ENCODE measurements around the gene DERL3. TPM values are rescaled to one million over a fixed set of nuclear protein-coding genes. Genes with fewer than 3 reads are reported as not detected.

The DERL3 gene
- total RNA-seq, 1 donor from 2014 or later: 9.0 TPM

- intact Hi-C loops (cut with micrococcal nuclease): no loop called here
These were observed 26.4 kb downstream of the DERL3 start for GRCh38 chr22:23812378-23812777.

GRCh38 chr22:23806837-23807236 is 32.0 kb downstream of the DERL3 start:
- intact Hi-C loops (cut with micrococcal nuclease): no loop called here

GRCh38 chr22:23804781-23805291 is 34.0 kb downstream of the DERL3 start:
- intact Hi-C loops (cut with micrococcal nuclease): no loop called here

- intact Hi-C loops (cut with micrococcal nuclease): no loop called here
These were observed 35.6 kb downstream of the DERL3 start for GRCh38 chr22:23803001-23803819.

- intact Hi-C loops (cut with micrococcal nuclease): no loop called here
These were observed 36.9 kb downstream of the DERL3 start for GRCh38 chr22:23801886-23802377.

GRCh38 chr22:23801238-23801821 is 37.5 kb downstream of the DERL3 start:
- intact Hi-C loops (cut with micrococcal nuclease): no loop called here

- intact Hi-C loops (cut with micrococcal nuclease): no loop called here
These were observed 38.2 kb downstream of the DERL3 start for GRCh38 chr22:23800297-23801237.

GRCh38 chr22:23796461-23796860 is 42.3 kb downstream of the DERL3 start:
- intact Hi-C loops (cut with micrococcal nuclease): no loop called here

GRCh38 chr22:23793326-23793725 is 45.5 kb downstream of the DERL3 start:
- intact Hi-C loops (cut with micrococcal nuclease): no loop called here

- intact Hi-C loops (cut with micrococcal nuclease): no loop called here
These were observed 46.8 kb downstream of the DERL3 start for GRCh38 chr22:23791738-23792645.

GRCh38 chr22:23790819-23791737 is 47.7 kb downstream of the DERL3 start:
- intact Hi-C loops (cut with micrococcal nuclease): no loop called here

GRCh38 chr22:23789638-23790037 is 49.2 kb downstream of the DERL3 start:
- intact Hi-C loops (cut with micrococcal nuclease): no loop called here

- intact Hi-C loops (cut with micrococcal nuclease): no loop called here
These were observed 49.7 kb downstream of the DERL3 start for GRCh38 chr22:23789121-23789520.

- intact Hi-C loops (cut with micrococcal nuclease): loop anchor here (1.0 to 2.0 kb wide), 9 partner anchors 16 to 767 kb away; partner anchors contain the start of genes CABIN1, DERL3, GUCD1 and MIF
These were observed 50.9 kb downstream of the DERL3 start for GRCh38 chr22:23787910-23788309.

- intact Hi-C loops (cut with micrococcal nuclease): loop anchor here (1.0 to 2.0 kb wide), 9 partner anchors 15 to 767 kb away; partner anchors contain the start of genes CABIN1, DERL3, GUCD1 and MIF
These were observed 51.3 kb downstream of the DERL3 start for GRCh38 chr22:23787600-23787896.

- intact Hi-C loops (cut with micrococcal nuclease): loop anchor here (1.0 to 2.0 kb wide), 11 partner anchors 15 to 768 kb away; partner anchors contain the start of genes CABIN1, DERL3, GUCD1 and MIF
These were observed 51.8 kb downstream of the DERL3 start, which contains the start of gene SMARCB1 for GRCh38 chr22:23786752-23787599. TSS of gene SMARCB1 (plus strand) at chr22:23786966. CDS start at chr22:23787170, 204 bp downstream.

- intact Hi-C loops (cut with micrococcal nuclease): loop anchor here (1.0 to 2.0 kb wide), 5 partner anchors 69 to 769 kb away; partner anchors contain the start of genes CABIN1, GUCD1, SLC2A11 and SNRPD3
These were observed 52.5 kb downstream of the DERL3 start for GRCh38 chr22:23786261-23786710.

Data from T-helper 1 cell treated with Interleukin-12 subunit alpha and Interleukin-12 subunit beta and Interleukin-4 antibody, amounts not matched to agents 30 ng/mL and 1 ng/mL, for 36 hours (primary cell).